Keratinocyte (primary cell): ENCODE data around the gene IL3. TPM values are rescaled to one million over a fixed set of nuclear protein-coding genes. Genes with fewer than 3 reads are reported as not detected.

Experiments
- DNase-seq: peaks from one replicate; pipeline ENCODE4 v3.0.0-alpha.2; 2011; ENCODE audit warnings: low read depth, missing footprints, low spot score
- FAIRE-seq: peaks from 2 replicates; lab custom pipeline; 2011; peaks lifted over from hg19 to GRCh38; lab: Jason Lieb, UNC
- H2AFZ ChIP-seq: 2 replicates; pipeline ENCODE4 v1.6.0; 2012; ENCODE audit warnings: low read length, control low read depth, inconsistent platforms; ENCODE audit not compliant: control insufficient read depth
- H3K27ac ChIP-seq: 2 replicates; pipeline ENCODE4 v1.5.1; 2011; ENCODE audit warnings: low read length; ENCODE audit not compliant: control insufficient read depth, insufficient read depth
- H3K27me3 ChIP-seq: 3 replicates; pipeline ENCODE4 v1.6.0; 2011; ENCODE audit warnings: low read length; ENCODE audit not compliant: control insufficient read depth, insufficient read depth; ENCODE audit errors: extremely low read depth
- H3K36me3 ChIP-seq, 2 experiments: 2 replicates in 1 of 2; 3 replicates in 1 of 2; pipeline ENCODE4 v1.5.1; 2011; ENCODE audit warnings: low read length in 2 of 2, mild to moderate bottlenecking in 1 of 2; ENCODE audit not compliant: control insufficient read depth in 2 of 2, insufficient read depth in 2 of 2; ENCODE audit errors: extremely low read depth in 1 of 2
- H3K4me1 ChIP-seq: 3 replicates; pipeline ENCODE4 v1.5.1; 2011; ENCODE audit warnings: low read length; ENCODE audit not compliant: control insufficient read depth, insufficient read depth; ENCODE audit errors: extremely low read depth
- H3K4me2 ChIP-seq: 3 replicates; pipeline ENCODE4 v1.6.0; 2011; ENCODE audit warnings: low read depth, low read length; ENCODE audit not compliant: control insufficient read depth, insufficient read depth; ENCODE audit errors: extremely low read depth
- H3K4me3 ChIP-seq, 3 experiments: fragments of 200-600 bp in 1 of 3; sonication (generic) in 1 of 3; 2 replicates in 2 of 3; 3 replicates in 1 of 3; pipeline ENCODE4 v1.5.1; 2011 to 2016; ENCODE audit warnings: low read length in 3 of 3, mild to moderate bottlenecking in 3 of 3, control low read depth in 2 of 3, inconsistent platforms in 1 of 3, low read depth in 1 of 3, mixed read lengths in 1 of 3, mixed run types in 1 of 3, moderate library complexity in 1 of 3; ENCODE audit not compliant: control insufficient read depth in 2 of 3, insufficient read depth in 2 of 3; ENCODE audit errors: extremely low read depth in 1 of 3
- H3K79me2 ChIP-seq: 2 replicates; pipeline ENCODE4 v1.6.0; 2012; ENCODE audit warnings: low read length; ENCODE audit not compliant: control insufficient read depth, insufficient read depth
- H3K9ac ChIP-seq: 3 replicates; pipeline ENCODE4 v1.6.0; 2011; ENCODE audit warnings: low read length; ENCODE audit not compliant: control insufficient read depth, insufficient read depth; ENCODE audit errors: extremely low read depth
- H3K9me1 ChIP-seq: 3 replicates; pipeline ENCODE4 v1.6.0; 2011; ENCODE audit warnings: low read length; ENCODE audit not compliant: control insufficient read depth, insufficient read depth; ENCODE audit errors: extremely low read depth
- H3K9me3 ChIP-seq: 2 replicates; pipeline ENCODE4 v1.5.1; 2012; ENCODE audit warnings: low read depth, low read length; ENCODE audit not compliant: control insufficient read depth
- H4K20me1 ChIP-seq: 3 replicates; pipeline ENCODE4 v1.6.0; 2011; ENCODE audit warnings: low read length; ENCODE audit not compliant: control insufficient read depth, insufficient read depth; ENCODE audit errors: extremely low read depth
- CTCF ChIP-seq, 3 experiments: IDR thresholded peaks in 1 of 3; conservative IDR thresholded peaks in 1 of 3; optimal IDR thresholded peaks in 1 of 3; 2 replicates in 2 of 3; 3 replicates in 1 of 3; pipeline versions ENCODE3 to v1.5.1; 2011; ENCODE audit warnings: low read length in 3 of 3, mild to moderate bottlenecking in 3 of 3, moderate library complexity in 2 of 3, control low read depth in 1 of 3, inconsistent platforms in 1 of 3; ENCODE audit not compliant: insufficient read depth in 2 of 3; ENCODE audit errors: extremely low read depth in 1 of 3
- EZH2 ChIP-seq: IDR thresholded peaks from one replicate; pipeline ENCODE4 v1.6.1; 2012; ENCODE audit warnings: inconsistent platforms, mild to moderate bottlenecking, low read length, moderate library complexity
- dilution Hi-C: fragments of 300-500 bp; cut with MboI; formaldehyde crosslinking; loops from one replicate; pipeline ENCODE4 v1.7.0; 2020; ENCODE audit warnings: low sequenced_read_pairs; ENCODE audit not compliant: extremely low pct_ligation_motif_present
- polyA plus RNA-seq, 5 experiments: library from polyadenylated mRNA; depleted of rRNA in 3 of 5; stranded (reverse) in 3 of 5; stranded (forward) in 1 of 5; unstranded in 1 of 5; fragments of >200 nt; gene quantifications; 1 replicate in 1 of 5; 2 replicates in 3 of 5; 3 replicates in 1 of 5; pipeline versions ENCODE4 v1.2.1 to v1.2.3, GENCODE V29; 2011 to 2012; ENCODE audit warnings: missing spikeins in 2 of 5, low read depth in 1 of 5, low replicate concordance in 1 of 5

IL3 gene
- polyA plus RNA-seq, 1 donor (not counting 4 experiments of a cell fraction or from before 2014, with no cell fraction given), result not detected

GRCh38 chr5:132067451-132067850 is 7.0 kb downstream of the IL3 start:
- FAIRE-seq (no peak), DNase-seq (no peak)
- H2AFZ ChIP-seq, result no peak overlapping the region
- no peaks in the 10 kb centered on the region for H3K9me1 ChIP-seq
- no peaks in the 10 kb centered on the region for H4K20me1 ChIP-seq
- H3K9me3 ChIP-seq, result no peaks in the 10 kb centered on the region
- no peak overlapping the region for H3K4me2 ChIP-seq
- no peak for TF ChIP-seq CTCF (optimal IDR thresholded peaks at IDR 0.05 in 1 of 3, IDR thresholded peaks at IDR 0.05 in 1 of 3, conservative IDR thresholded peaks at IDR 0.05 in 1 of 3; ENCODE audit: extremely low read depth in 1 of 3, insufficient read depth in 2 of 3, low read length in 3 of 3)
- no peak for TF ChIP-seq EZH2
- dilution Hi-C loops, result no loop called here
- H3K4me1 ChIP-seq, result peaks cover 4% of the 10 kb centered on the region
- H3K4me3 ChIP-seq, result no peak overlapping the region
- peaks cover 11% of the 10 kb centered on the region for H3K27me3 ChIP-seq
- no peak overlapping the region for H3K9ac ChIP-seq
- H3K27ac ChIP-seq, result no peak overlapping the region
- H3K79me2 ChIP-seq, result no peaks in the 10 kb centered on the region
- H3K36me3 ChIP-seq, result no peaks in the 10 kb centered on the region

- Histone ChIP-seq H3K4me2 (no peak overlapping the region), H3K4me3 (no peak overlapping the region), H3K9me1 (no peaks in the 10 kb centered on the region), H3K27me3 (peaks cover 13% of the 10 kb centered on the region), H3K36me3 (no peaks in the 10 kb centered on the region), H4K20me1 (no peaks in the 10 kb centered on the region), H2AFZ (no peak overlapping the region), H3K4me1 (peaks cover 12% of the 10 kb centered on the region), H3K9ac (no peak overlapping the region), H3K9me3 (no peaks in the 10 kb centered on the region), H3K79me2 (no peaks in the 10 kb centered on the region), H3K27ac (no peak overlapping the region)
- FAIRE-seq, result no peak
- dilution Hi-C loops, result no loop called here
- TF ChIP-seq CTCF (optimal IDR thresholded peaks at IDR 0.05 in 1 of 3, IDR thresholded peaks at IDR 0.05 in 1 of 3, conservative IDR thresholded peaks at IDR 0.05 in 1 of 3; ENCODE audit: extremely low read depth in 1 of 3, insufficient read depth in 2 of 3, low read length in 3 of 3), result no peak
- no peak for TF ChIP-seq EZH2
- no peak for DNase-seq
Observed at GRCh38 chr5:132067941-132068808, 7.7 kb downstream of the IL3 start.
